ENCODE measurements around the gene PLEKHB1. TPM values are rescaled to one million over a fixed set of nuclear protein-coding genes. Genes with fewer than 3 reads are reported as not detected.

Gene PLEKHB1
- total RNA-seq, 4 donors from 2014 or later, result 4.2 to 10.4 (median 5.3) TPM

- DNase-seq (no peak), ATAC-seq (no peak)
- in situ Hi-C loops (cut with MboI; ENCODE audit: low sequenced_read_pairs in 4 of 4) (no loop called here), intact Hi-C loops (cut with DNase I; ENCODE audit: low total_unique reads) (no loop called here)
- Histone ChIP-seq H3K4me3 (no peak overlapping the region), H3K36me3 (no peaks in the 10 kb centered on the region), H3K27me3 (no peaks in the 10 kb centered on the region), H3K9me3 (no peaks in the 10 kb centered on the region), H3K27ac (no peak overlapping the region), H3K4me1 (peaks cover 0 to 3% of the 10 kb centered on the region in 2 donors)
- TF ChIP-seq POLR2A (IDR thresholded peaks at IDR 0.05) (no peak), CTCF (IDR thresholded peaks at IDR 0.05 in 4 of 5, conservative IDR thresholded peaks at IDR 0.05 in 1 of 5) (no peak)
Measured at GRCh38 chr11:73645121-73645969, 1.0 kb upstream of the PLEKHB1 start.

- no peaks in the 10 kb centered on the region for H3K36me3 ChIP-seq
- H3K27ac ChIP-seq, result peak overlapping the region in 1 of 4 donors; percentile 33
- H3K9me3 ChIP-seq, result no peaks in the 10 kb centered on the region
- H3K4me1 ChIP-seq, result peaks cover 0 to 3% of the 10 kb centered on the region in 2 donors
- intact Hi-C loops (cut with DNase I; ENCODE audit: low total_unique reads), result no loop called here
- DNase-seq (peak; percentile 70 to 86), ATAC-seq (peak; percentile 90 to 97)
- no peaks in the 10 kb centered on the region for H3K27me3 ChIP-seq
- in situ Hi-C loops (cut with MboI; ENCODE audit: low sequenced_read_pairs in 4 of 4), result no loop called here
- peak overlapping the region; percentile 21 to 43 (median 39) for H3K4me3 ChIP-seq
- no peak for TF ChIP-seq CTCF (IDR thresholded peaks at IDR 0.05 in 4 of 5, conservative IDR thresholded peaks at IDR 0.05 in 1 of 5)
- TF ChIP-seq POLR2A (IDR thresholded peaks at IDR 0.05), result no peak
Measured at GRCh38 chr11:73647459-73648100, 1.2 kb downstream of the PLEKHB1 start.

- in situ Hi-C loops (cut with MboI; ENCODE audit: low sequenced_read_pairs in 4 of 4), result no loop called here
- no peak for ATAC-seq
- no peak overlapping the region for H3K4me3 ChIP-seq
- no peak for TF ChIP-seq POLR2A (IDR thresholded peaks at IDR 0.05)
- TF ChIP-seq CTCF (IDR thresholded peaks at IDR 0.05 in 4 of 5, conservative IDR thresholded peaks at IDR 0.05 in 1 of 5), result no peak
- intact Hi-C loops (cut with DNase I; ENCODE audit: low total_unique reads), result no loop called here
- DNase-seq, result no peak
- H3K4me1 ChIP-seq, result peaks cover 0 to 3% of the 10 kb centered on the region in 2 donors
- no peaks in the 10 kb centered on the region for H3K36me3 ChIP-seq
- H3K27me3 ChIP-seq, result no peaks in the 10 kb centered on the region
- no peaks in the 10 kb centered on the region for H3K9me3 ChIP-seq
- H3K27ac ChIP-seq, result no peak overlapping the region
Measured at GRCh38 chr11:73648121-73648520, 1.7 kb downstream of the PLEKHB1 start.

- Histone ChIP-seq H3K27me3 (no peaks in the 10 kb centered on the region), H3K36me3 (no peaks in the 10 kb centered on the region), H3K9me3 (no peaks in the 10 kb centered on the region), H3K27ac (no peak overlapping the region), H3K4me3 (no peak overlapping the region), H3K4me1 (peaks cover 0 to 3% of the 10 kb centered on the region in 2 donors)
- in situ Hi-C loops (cut with MboI; ENCODE audit: low sequenced_read_pairs in 4 of 4) (no loop called here), intact Hi-C loops (cut with DNase I; ENCODE audit: low total_unique reads) (no loop called here)
- no peak for TF ChIP-seq CTCF (IDR thresholded peaks at IDR 0.05 in 4 of 5, conservative IDR thresholded peaks at IDR 0.05 in 1 of 5)
- TF ChIP-seq POLR2A (IDR thresholded peaks at IDR 0.05), result no peak
- ATAC-seq (no peak), DNase-seq (no peak)
Measured at GRCh38 chr11:73648571-73649046, 2.2 kb downstream of the PLEKHB1 start.

All from gastrocnemius medialis (tissue), 4 donors.